ENCODE measurements around the gene KLHL26. TPM values are rescaled to one million over a fixed set of nuclear protein-coding genes. Genes with fewer than 3 reads are reported as not detected.

The KLHL26 gene
- total RNA-seq, 1 experiment from 2014 or later, result 10.7 TPM

GRCh38 chr19:18609717-18610051 is 27.1 kb upstream of the KLHL26 start:
- peak overlapping the region in 1 of 2 experiments; percentile 19; a peak in 2 of 5 replicates for H3K4me3 Mint-ChIP-seq
- no peak for DNase-seq
- peaks cover 0 to 2% of the 10 kb centered on the region in 2 experiments; a peak in 2 of 5 replicates for H3K9me3 Mint-ChIP-seq

More at GRCh38 chr19:18609717-18610051, 27.1 kb upstream of the KLHL26 start:
- Histone ChIP-seq H2AK5ac (ENCODE audit: insufficient read length, low read length) (no peak overlapping the region), H3K79me2 (ENCODE audit: insufficient read depth, low read length) (no peaks in the 10 kb centered on the region), H3K27ac (ENCODE audit: insufficient read length, low read depth, low read length) (no peak overlapping the region), H3K14ac (ENCODE audit: insufficient read depth, low read length) (no peak overlapping the region; the same call in 1 of the 2 replicates), H4K20me1 (ENCODE audit: control insufficient read depth, insufficient read depth, insufficient read length) (no peaks in the 10 kb centered on the region), H2BK120ac (ENCODE audit: low read depth, low read length, poor library complexity, severe bottlenecking) (no peak overlapping the region), H3K23me2 (ENCODE audit: insufficient read length, low read depth, low read length, poor library complexity, severe bottlenecking) (peaks cover 27% of the 10 kb centered on the region), H2BK5ac (ENCODE audit: insufficient read length, low read length) (no peak overlapping the region), H2BK15ac (ENCODE audit: low read depth, low read length) (no peak overlapping the region), H3K27me3 (ENCODE audit: insufficient read depth, low read length) (peaks cover 81% of the 10 kb centered on the region), H3K4me2 (ENCODE audit: insufficient read depth, insufficient read length, low read length) (no peak overlapping the region), H3K4ac (ENCODE audit: low read depth, low read length) (no peak overlapping the region), H4K5ac (ENCODE audit: insufficient read length, low read depth, low read length) (no peak overlapping the region), H3K18ac (ENCODE audit: insufficient read length, low read depth, low read length) (no peak overlapping the region), H4K8ac (replicated peaks; ENCODE audit: insufficient read length, low read depth, low read length) (no peak overlapping the region), H3K9ac (ENCODE audit: extremely low read depth, insufficient read length, low read length) (no peak overlapping the region), H3T11ph (ENCODE audit: low read length) (no peak overlapping the region), H2BK20ac (ENCODE audit: low read depth, low read length, poor library complexity, severe bottlenecking) (no peak overlapping the region), H3K23ac (ENCODE audit: insufficient read length, low read depth, low read length) (no peak overlapping the region), H3K79me1 (ENCODE audit: insufficient read depth, low read depth, low read length, poor library complexity, severe bottlenecking) (no peaks in the 10 kb centered on the region), H2BK12ac (ENCODE audit: insufficient read length, low read depth, low read length) (no peak overlapping the region), H2AFZ (ENCODE audit: low read length) (no peak overlapping the region), H3K56ac (ENCODE audit: insufficient read length, low read depth, low read length) (no peak overlapping the region), H4K91ac (ENCODE audit: insufficient read length, low read depth, low read length) (no peak overlapping the region), H3K9me3 (ENCODE audit: control insufficient read depth, low read depth, low read length) (no peaks in the 10 kb centered on the region), H3K4me1 (ENCODE audit: insufficient read depth, low read length) (peaks cover 17% of the 10 kb centered on the region)
- H3K27ac Mint-ChIP-seq, result no peak overlapping the region
- H3K27me3 Mint-ChIP-seq (ENCODE audit: low read depth), result peaks cover 86% of the 10 kb centered on the region
- peaks cover 45 to 64% of the 10 kb centered on the region in 2 experiments for H3K4me1 Mint-ChIP-seq
- no peak for TF ChIP-seq CTCF (conservative IDR thresholded peaks at IDR 0.05)
- peaks cover 0 to 2% (median 0%) of the 10 kb centered on the region in 3 experiments; a peak in 3 of 7 replicates for H3K36me3 Mint-ChIP-seq (ENCODE audit: insufficient read depth in 1 of 3, low read depth in 3 of 3)
- WGBS (ENCODE audit: extremely low coverage, insufficient read length, low lambda C conversion rate), result no CpG with 5 or more reads among the region's 2 CpGs

Measured in H9 (cell line).